Activated T-cell treated with anti-CD3 and anti-CD28 coated beads, Interleukin-2, amount 50 U/mL, for 1 hour (primary cell): Measurements from ENCODE around the gene HAP1.
"Not testable (repeated sequence)": the region's sequence is repeated elsewhere in the genome, so short reads cannot be mapped to it uniquely, and the experiment has no call there.

ENCODE experiments used
- DNase-seq: peaks from one replicate; pipeline ENCODE4 v3.0.0-alpha.2; 2020

Gene HAP1

GRCh38 chr17:41734139-41734948 is at the start of gene HAP1:
Gene HAP1, minus strand, starts transcription at chr17:41734643. Its CDS starts 9 bp downstream, at chr17:41734634.
- peak; percentile 31 for DNase-seq

DNA sequence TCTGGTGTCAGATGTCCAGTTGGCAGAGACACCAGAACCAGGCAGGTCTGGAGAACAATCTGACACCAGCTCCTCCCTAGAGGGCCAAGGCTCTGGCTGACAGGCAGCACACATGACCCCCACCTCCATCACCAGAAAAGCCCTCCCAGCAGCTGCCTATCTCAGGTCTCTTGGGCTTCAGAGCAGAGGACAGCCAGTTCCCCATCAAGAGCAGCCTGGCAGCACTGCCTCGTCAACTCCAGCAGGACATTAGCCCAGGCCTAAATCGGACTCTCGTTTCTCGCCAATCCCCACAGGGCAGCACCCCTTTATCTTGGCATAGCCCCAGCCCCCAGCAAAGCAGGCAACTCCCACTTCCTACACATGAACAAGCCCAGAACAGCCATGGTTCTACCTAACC is 47.7 kb upstream of the HAP1 start:
- no peak for DNase-seq

GRCh38 chr17:41781404-41782110 is 47.1 kb upstream of the HAP1 start:
- DNase-seq = no peak

DNA sequence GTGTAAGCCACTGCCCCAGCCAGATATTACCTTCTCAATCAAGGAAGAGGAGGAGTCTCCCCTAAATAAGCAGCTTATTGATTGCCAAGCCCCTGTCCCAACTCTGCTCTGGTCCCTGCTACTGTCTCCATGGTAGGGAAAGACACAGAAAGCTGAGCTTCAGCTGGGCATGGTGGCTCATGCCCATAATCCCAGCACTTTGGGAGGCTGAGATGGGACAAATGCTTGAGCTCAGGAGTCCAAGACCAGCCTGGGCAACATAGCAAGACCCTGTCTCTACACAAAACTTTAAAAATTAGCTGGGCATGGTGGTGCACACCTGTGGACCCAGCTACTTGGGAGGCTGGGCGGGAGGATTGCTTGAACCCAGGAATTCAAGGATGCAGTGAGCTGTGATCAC is 45.5 kb upstream of the HAP1 start:
- no peak for DNase-seq

GRCh38 chr17:41777574-41778188 is 43.2 kb upstream of the HAP1 start:
- no peak for DNase-seq

GRCh38 chr17:41777157-41777573 is 42.7 kb upstream of the HAP1 start:
- no peak for DNase-seq

GRCh38 chr17:41776262-41776900 is 41.9 kb upstream of the HAP1 start:
- not testable (repeated sequence) for DNase-seq

- no peak for DNase-seq
These were observed 41.2 kb upstream of the HAP1 start for GRCh38 chr17:41775394-41776226.

DNA sequence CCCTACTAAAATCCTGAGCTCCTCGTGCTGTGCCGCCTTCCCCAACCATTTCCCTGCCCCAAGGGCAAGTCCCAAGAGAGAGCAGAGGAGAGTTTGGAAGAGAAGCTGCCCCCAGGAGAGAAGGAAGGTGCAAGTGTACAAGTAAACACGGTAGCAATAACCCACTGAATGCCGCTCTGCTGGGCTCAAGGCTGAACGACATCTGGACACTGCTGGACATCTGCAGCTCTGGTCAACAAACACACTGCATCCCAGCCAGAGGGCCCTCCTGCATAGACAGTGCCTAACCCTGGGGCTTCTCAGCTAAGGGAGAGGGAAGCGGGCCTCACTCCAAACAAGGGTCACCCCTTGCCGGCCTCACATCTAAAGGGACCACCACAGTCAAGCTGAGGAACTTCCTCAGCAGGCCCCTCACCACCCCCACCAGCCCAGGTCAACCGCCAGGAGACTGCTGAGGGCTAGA is 39.3 kb upstream of the HAP1 start:
- no peak for DNase-seq

DNA sequence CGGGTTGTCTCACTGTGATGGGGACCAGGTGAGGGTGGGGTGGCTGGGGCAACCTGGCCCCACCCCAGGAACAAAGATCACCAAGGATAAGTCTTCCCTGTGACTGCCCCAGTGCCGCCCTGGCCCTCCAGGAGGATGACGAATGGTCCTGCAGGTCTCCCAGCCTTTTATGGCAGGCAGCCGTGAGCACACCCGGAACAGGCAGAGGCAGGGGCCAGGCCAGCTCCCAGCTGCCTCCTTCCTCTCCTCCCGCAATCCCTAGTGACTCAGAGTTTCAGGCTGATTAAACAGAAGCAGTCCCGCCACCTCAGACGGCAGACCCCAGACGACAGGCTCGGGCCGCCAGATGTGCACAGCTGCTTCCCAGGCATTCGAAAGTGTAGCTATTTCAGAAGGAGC is 38.7 kb upstream of the HAP1 start:
- no peak for DNase-seq

DNA sequence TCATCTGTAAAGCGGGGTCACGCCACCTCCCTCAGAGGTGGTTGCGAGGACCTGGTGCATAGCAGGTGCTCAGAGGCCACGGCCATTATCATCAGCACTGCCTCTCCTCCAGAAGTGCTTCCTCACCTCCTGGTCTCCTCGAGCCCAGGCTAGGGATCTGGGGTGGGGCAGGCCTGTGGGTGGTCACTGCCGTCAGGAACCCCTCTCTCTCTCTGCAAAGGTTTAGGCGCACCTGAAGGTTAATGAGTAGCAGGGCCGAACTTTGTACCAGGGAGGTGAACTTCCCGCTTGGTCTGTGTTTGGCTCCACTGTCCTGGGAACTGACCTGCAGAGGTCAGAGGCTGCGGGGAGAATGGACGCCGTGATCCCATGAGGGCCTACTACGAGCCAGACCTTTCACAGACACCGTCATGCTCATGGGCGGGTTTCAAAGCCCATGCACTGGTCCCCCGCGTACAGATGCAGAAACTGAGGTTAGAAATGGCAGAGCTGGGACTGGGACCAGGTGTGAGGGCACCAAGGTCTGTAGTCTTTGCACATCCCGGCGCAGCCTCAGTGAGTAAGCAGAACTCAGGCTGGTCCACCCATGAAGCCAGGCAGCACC is 38.2 kb upstream of the HAP1 start:
- no peak for DNase-seq

DNA sequence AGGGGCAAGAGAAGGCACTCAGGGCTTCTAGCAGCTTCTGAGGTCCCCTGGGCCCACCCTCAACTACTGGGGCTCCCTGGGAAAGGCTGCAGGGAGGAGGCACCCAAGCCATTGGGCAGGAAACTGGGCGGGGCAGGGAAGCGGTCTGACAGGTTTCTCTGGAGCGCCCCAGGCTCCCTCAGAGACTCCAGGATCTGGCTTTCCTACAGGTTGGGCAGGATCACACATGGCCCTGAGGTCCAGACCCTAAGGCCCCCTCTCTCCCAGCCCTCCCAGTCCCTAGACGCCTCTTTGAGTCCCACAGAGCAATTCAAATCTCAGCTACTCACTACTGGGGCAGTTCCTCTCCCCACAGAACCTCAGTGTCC is 37.8 kb upstream of the HAP1 start:
- no peak for DNase-seq

DNA sequence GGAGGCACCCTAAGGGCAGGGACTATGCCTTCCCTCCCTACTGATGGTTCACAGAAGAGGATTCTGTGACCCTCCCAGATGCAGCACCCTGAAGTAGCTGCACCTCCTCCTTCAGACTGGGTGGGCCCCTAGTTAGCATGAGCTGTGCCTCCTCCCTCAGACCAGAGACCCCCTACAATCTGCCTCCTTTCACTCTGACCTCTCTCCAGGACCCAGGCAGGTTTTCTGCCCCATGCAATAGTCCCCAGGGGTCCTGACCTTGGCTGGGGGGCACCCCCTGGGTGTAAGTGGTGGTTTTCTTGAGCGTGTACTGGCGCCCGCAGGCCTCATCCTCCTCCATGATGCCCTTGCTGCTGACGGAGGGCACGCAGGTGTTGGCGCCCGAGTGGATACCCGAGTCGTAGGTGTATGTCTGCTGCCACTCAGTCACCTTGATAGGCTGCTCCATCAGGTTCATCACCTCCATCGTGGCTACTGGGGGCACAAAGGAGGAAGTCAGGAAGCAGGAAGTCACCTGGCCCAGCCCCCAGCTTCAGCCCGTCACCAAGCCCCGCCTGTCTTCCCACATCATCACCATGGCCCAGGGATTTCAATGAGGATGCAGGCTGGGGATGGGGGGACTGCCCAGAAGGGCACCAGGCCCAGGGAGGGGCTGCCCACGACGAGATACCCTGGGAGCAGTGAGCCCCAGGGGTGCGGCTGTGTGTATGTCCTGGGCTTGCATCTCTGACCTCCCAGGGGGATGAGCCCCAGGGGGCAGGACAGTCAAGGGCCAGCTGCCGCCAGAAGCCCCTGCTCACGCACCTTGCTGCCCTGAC is 37.2 kb upstream of the HAP1 start:
- DNase-seq = no peak

DNA sequence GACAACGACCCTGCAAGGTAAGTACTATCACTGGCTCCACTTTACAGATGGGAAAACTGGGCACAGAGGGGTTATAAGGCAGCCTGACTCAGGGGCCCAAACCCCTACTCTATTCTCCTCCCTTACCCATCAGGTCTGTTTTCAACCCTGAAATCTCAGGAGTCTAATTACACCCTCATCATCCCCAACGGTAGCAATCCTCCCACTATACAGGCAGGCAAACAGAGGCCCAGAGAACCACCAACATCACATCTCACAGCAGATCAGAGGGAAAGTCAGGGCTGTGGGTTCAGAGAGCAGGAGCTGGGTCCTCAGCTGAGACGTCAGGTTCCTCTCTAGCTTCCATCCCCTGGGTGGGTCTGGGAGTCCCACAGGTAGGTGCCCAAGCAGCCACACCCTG is 35.5 kb upstream of the HAP1 start:
- DNase-seq = no peak

GRCh38 chr17:41769346-41769862 is 35.0 kb upstream of the HAP1 start:
- no peak for DNase-seq

DNA sequence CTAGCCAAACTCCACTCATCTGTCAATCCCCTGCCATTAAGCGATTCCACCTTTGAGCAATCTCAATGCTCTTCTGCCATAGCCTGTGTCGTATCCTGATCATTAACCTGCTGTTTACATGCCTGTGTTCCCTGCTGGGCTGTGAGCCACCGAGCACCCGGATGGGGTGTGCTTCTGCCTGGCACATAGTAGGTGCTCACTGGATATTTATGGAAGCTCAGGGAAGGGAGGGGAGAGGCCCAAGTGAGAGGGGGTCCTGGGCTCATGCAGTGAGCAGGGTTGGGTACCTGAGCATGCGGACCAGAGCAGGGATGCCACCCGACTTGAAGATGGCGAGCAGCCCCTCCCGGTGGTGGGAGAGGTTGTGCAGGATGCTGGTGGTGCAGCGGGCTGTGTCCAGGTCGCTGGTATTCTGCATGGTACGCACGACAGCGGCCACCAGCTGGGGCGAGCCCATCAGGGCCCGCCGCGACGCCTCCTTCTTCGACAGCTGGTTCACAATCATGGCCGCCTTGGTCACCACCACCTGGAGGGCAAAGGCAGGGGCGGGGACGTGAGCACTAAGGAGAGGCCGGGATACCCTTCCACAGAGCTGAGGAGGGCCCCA is 34.3 kb upstream of the HAP1 start:
- DNase-seq = no peak

DNA sequence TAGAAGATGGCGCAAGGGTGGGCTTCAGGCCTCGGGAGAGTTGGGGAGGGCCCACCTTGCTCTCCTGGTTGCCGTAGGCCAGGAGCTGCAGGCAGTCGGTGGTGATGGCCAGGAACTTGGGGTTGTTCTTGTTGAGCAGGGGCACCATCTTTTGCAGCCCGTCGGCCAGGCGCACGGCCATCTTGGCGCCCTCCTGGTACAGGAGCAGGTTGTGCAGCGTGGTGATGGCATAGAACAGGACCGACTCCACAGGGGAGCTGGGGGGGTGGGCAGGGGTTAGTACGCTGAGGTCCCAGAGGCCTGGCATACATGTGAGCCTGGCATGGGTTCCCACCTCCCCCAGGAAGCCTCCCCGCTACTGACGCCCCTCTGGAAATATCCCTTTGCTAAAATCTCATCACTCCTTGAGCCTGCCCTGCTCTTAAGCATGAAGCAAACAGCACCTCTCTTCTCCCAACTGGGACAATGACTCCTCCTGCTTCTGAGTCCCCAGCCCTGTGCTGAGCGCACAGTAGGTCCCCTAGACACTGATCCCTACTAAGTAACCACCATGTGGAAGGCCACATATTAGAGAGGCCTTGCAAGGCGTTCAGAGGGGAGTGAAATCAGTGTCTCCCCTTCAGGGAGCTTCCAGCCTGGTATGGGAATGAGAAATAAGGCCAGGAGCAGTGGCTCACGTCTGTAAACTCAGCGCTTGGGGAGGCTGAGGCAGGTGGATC is 33.0 kb upstream of the HAP1 start:
- no peak for DNase-seq

DNA sequence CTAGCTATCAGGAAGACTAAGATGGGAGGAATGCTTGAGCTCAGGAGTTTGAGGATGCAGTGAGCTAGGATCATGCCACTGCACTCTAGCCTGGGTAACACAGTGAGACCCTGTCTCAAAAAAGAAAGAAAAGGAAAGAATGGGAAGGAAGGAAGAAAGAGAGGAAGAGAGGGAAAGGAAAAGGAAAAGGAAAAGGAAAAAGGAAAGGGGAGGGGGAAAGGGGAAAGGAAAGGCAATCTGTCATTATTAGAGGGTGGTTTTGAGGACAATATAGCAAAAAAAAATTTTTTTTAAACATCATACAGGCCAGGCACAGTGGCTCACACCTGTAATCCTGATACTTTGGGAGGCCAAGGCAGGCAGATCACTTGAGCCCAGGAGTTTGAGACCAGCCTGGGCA is 31.7 kb upstream of the HAP1 start:
- DNase-seq = no peak

DNA sequence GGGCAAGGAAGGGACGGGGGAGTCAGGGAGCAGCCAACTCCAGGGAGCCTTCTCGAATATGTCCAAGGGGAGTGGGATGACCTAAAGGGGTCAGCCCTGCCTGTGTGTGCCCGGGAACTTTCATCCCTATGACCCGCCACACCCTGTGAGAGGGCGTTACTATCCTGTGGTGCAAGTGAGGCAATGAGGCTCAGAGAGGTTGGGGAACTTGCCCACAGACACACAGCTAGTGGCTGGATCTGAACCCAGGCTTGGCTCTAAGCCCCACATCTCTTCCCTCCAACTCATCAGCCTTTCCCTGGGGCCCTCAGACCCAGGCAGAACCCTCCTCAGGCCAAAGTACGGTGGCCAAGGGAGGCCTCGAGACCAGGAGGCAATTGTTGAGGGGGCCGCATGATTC is 28.9 kb upstream of the HAP1 start:
- no peak for DNase-seq

GRCh38 chr17:41762841-41763240 is 28.4 kb upstream of the HAP1 start:
- no peak for DNase-seq
